Uterus (tissue), 2 donors: ENCODE data around the gene NCAPD3.

Experiments
- POLR2A ChIP-seq, 2 donors: fragments of 450-650 bp; IDR thresholded peaks; one replicate each; pipeline ENCODE4 v1.6.1; 2016; ENCODE audit warnings: antibody characterized with exemption in 2 of 2, mild to moderate bottlenecking in 1 of 2, moderate library complexity in 1 of 2
- TF ChIP-seq, protein P1 (sequence below), 4 experiments: fragments of 200-600 bp in 2 of 4; fragments of 450-650 bp in 2 of 4; sonication (generic) in 2 of 4; IDR thresholded peaks; one replicate each; pipeline ENCODE4 v1.5.1; 2016 to 2019; ENCODE audit warnings: antibody characterized with exemption in 4 of 4, mild to moderate bottlenecking in 2 of 4, moderate library complexity in 1 of 4

DNA sequence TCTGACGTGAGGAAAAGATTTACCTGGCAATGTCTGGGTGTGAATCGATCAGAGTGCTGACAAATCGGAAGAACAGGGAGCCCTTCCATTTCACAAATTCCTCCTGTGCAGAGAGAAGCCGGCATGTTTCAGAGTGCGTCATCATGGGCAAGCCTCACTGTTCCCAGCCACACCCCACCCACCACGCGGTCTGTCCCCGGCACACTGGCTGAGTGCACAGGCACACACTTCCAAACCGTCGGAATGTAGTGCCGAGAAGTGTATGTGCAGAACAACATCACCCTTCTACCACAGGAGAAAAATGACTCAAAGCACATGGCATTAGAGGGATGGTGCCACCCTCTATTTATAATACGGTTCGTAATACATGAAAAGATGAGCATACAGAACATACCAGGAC, 47.5 kb downstream of the NCAPD3 start:
- no peak for TF ChIP-seq POLR2A (IDR thresholded peaks at IDR 0.05)
- TF ChIP-seq, protein P1, sequence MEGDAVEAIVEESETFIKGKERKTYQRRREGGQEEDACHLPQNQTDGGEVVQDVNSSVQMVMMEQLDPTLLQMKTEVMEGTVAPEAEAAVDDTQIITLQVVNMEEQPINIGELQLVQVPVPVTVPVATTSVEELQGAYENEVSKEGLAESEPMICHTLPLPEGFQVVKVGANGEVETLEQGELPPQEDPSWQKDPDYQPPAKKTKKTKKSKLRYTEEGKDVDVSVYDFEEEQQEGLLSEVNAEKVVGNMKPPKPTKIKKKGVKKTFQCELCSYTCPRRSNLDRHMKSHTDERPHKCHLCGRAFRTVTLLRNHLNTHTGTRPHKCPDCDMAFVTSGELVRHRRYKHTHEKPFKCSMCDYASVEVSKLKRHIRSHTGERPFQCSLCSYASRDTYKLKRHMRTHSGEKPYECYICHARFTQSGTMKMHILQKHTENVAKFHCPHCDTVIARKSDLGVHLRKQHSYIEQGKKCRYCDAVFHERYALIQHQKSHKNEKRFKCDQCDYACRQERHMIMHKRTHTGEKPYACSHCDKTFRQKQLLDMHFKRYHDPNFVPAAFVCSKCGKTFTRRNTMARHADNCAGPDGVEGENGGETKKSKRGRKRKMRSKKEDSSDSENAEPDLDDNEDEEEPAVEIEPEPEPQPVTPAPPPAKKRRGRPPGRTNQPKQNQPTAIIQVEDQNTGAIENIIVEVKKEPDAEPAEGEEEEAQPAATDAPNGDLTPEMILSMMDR (IDR thresholded peaks at IDR 0.05): no peak
